SK-N-SH (cell line): ENCODE data around the gene RPS6KA2. TPM values are rescaled to one million over a fixed set of nuclear protein-coding genes. Genes with fewer than 3 reads are reported as not detected.
A peak's percentile ranks its signal among the peaks of the same experiment; 100 is the strongest.

Experiments
- CTCF ChIA-PET: fragments of 300-600, 350-600 bp; formaldehyde crosslinking; extraction: SDS; loops from one replicate; lab custom pipeline; 2021; lab: Yijun Ruan, JAX
- POLR2A ChIA-PET: fragments of 350-600 bp; sonication (Branson Sonifier 250); formaldehyde crosslinking; extraction: SDS; loops from one replicate; lab custom pipeline; 2020; ENCODE audit warnings: antibody characterized with exemption, inconsistent platforms; lab: Yijun Ruan, JAX
- DNase-seq: peaks from one replicate; pipeline ENCODE4 v3.0.0; 2012
- H2AFZ ChIP-seq: fragments of 200-600 bp; sonication (generic); 2 replicates; pipeline ENCODE4 v1.8.1; 2016; ENCODE audit warnings: antibody characterized with exemption, mild to moderate bottlenecking, low read depth
- H3F3A ChIP-seq: fragments of 200-600 bp; sonication (generic); replicated peaks from 2 replicates; pipeline ENCODE3; 2016; ENCODE audit warnings: antibody characterized with exemption, mild to moderate bottlenecking; ENCODE audit not compliant: insufficient read depth
- H3K27ac ChIP-seq, 2 experiments: fragments of 200-500 bp in 1 of 2; fragments of 200-600 bp in 1 of 2; sonication (Bioruptor generic) in 1 of 2; sonication (generic), shearing (Covaris generic) in 1 of 2; 2 replicates each; pipeline versions ENCODE4 v1.5.1 to v1.6.1; 2014 to 2016; ENCODE audit warnings: low read depth in 2 of 2, inconsistent platforms in 1 of 2, low read length in 1 of 2, mild to moderate bottlenecking in 1 of 2, mixed read lengths in 1 of 2
- H3K27me3 ChIP-seq: fragments of 200-600 bp; sonication (generic), shearing (Covaris generic); 2 replicates; pipeline ENCODE4 v1.6.1; 2016; ENCODE audit warnings: mixed run types; ENCODE audit not compliant: insufficient read depth
- H3K36me3 ChIP-seq, 2 experiments: fragments of 200-500 bp in 1 of 2; fragments of 200-600 bp in 1 of 2; sonication (Bioruptor generic) in 1 of 2; sonication (generic) in 1 of 2; replicated peaks in 1 of 2; 2 replicates each; pipeline versions ENCODE3 to v1.5.1; 2014 to 2016; ENCODE audit warnings: low read length in 1 of 2, mild to moderate bottlenecking in 1 of 2; ENCODE audit not compliant: insufficient read depth in 2 of 2, control insufficient read depth in 1 of 2
- H3K4me1 ChIP-seq, 2 experiments: fragments of 200-500 bp in 1 of 2; fragments of 200-600 bp in 1 of 2; sonication (Bioruptor generic) in 1 of 2; sonication (generic), shearing (Covaris generic) in 1 of 2; 2 replicates each; pipeline versions ENCODE4 v1.5.1 to v1.6.1; 2014 to 2016; ENCODE audit warnings: low read depth in 1 of 2, low read length in 1 of 2, mixed run types in 1 of 2; ENCODE audit not compliant: insufficient read depth in 2 of 2, control insufficient read depth in 1 of 2
- H3K4me2 ChIP-seq: fragments of 200-600 bp; sonication (generic), shearing (Covaris generic); 2 replicates; pipeline ENCODE4 v1.6.1; 2017; ENCODE audit warnings: mixed run types
- H3K4me3 ChIP-seq, 2 experiments: fragments of 200-500 bp in 1 of 2; fragments of 200-600 bp in 1 of 2; sonication (Bioruptor generic) in 1 of 2; sonication (generic), shearing (Covaris generic) in 1 of 2; 2 replicates each; pipeline versions ENCODE4 v1.5.1 to v1.8.1; 2014 to 2016; ENCODE audit warnings: low read depth in 2 of 2, inconsistent platforms in 1 of 2, low read length in 1 of 2, mild to moderate bottlenecking in 1 of 2, mixed read lengths in 1 of 2, moderate library complexity in 1 of 2
- H3K79me2 ChIP-seq: fragments of 200-600 bp; sonication (generic); 2 replicates; pipeline ENCODE4 v1.8.1; 2017; ENCODE audit warnings: mild to moderate bottlenecking; ENCODE audit not compliant: insufficient read depth
- H3K9ac ChIP-seq: fragments of 200-600 bp; sonication (generic); 2 replicates; pipeline ENCODE4 v1.6.1; 2017; ENCODE audit warnings: mixed run types
- H3K9me2 ChIP-seq: fragments of 200-600 bp; sonication (generic); 2 replicates; pipeline ENCODE4 v1.6.1; 2017; ENCODE audit warnings: mixed run types
- H3K9me3 ChIP-seq: fragments of 200-600 bp; sonication (generic); 2 replicates; pipeline ENCODE4 v1.6.1; 2017; ENCODE audit warnings: mixed run types, mild to moderate bottlenecking, moderate library complexity
- H4K20me1 ChIP-seq: fragments of 200-600 bp; sonication (generic); 2 replicates; pipeline ENCODE4 v1.6.1; 2017; ENCODE audit warnings: mild to moderate bottlenecking, mixed run types; ENCODE audit not compliant: insufficient read depth
- CHD2 ChIP-seq: fragments of 150-350 bp; IDR thresholded peaks from 2 replicates; pipeline ENCODE4 v1.6.1; 2018; ENCODE audit warnings: low read length; ENCODE audit not compliant: partially characterized antibody
- FOSL2 ChIP-seq: IDR thresholded peaks from 2 replicates; pipeline ENCODE4 v1.4.0; 2012; ENCODE audit warnings: low read depth, mild to moderate bottlenecking, moderate library complexity, borderline replicate concordance
- FOXM1 ChIP-seq: IDR thresholded peaks from 2 replicates; pipeline ENCODE4 v1.4.0; 2012; ENCODE audit warnings: low read depth, mild to moderate bottlenecking
- GABPA ChIP-seq: IDR thresholded peaks from 2 replicates; pipeline ENCODE4 v1.4.0; 2012; ENCODE audit warnings: low read depth, mild to moderate bottlenecking
- GATA2 ChIP-seq: sonication (generic); formaldehyde crosslinking; IDR thresholded peaks from 2 replicates; pipeline ENCODE4 v1.5.0; 2020; ENCODE audit warnings: mild to moderate bottlenecking, missing genetic modification reagents
- JUND ChIP-seq: IDR thresholded peaks from 2 replicates; pipeline ENCODE4 v1.4.0; 2012
- MAX ChIP-seq: IDR thresholded peaks from 2 replicates; pipeline ENCODE4 v1.4.0; 2012; ENCODE audit warnings: low read depth
- MEF2A ChIP-seq: IDR thresholded peaks from 2 replicates; pipeline ENCODE4 v1.4.0; 2012; ENCODE audit warnings: low read depth, borderline replicate concordance
- MXI1 ChIP-seq: IDR thresholded peaks from 2 replicates; pipeline ENCODE4 v1.6.1; 2012; ENCODE audit warnings: mild to moderate bottlenecking, low read depth, low read length, improper control_type of control experiment
- NFIC ChIP-seq: IDR thresholded peaks from 2 replicates; pipeline ENCODE4 v1.4.0; 2012; ENCODE audit warnings: borderline replicate concordance
- POLR2AphosphoS5 ChIP-seq: IDR thresholded peaks from 2 replicates; pipeline ENCODE4 v1.6.1; 2012; ENCODE audit warnings: low read depth, low read length
- RAD21 ChIP-seq: IDR thresholded peaks from 2 replicates; pipeline ENCODE4 v1.6.1; 2012; ENCODE audit warnings: mild to moderate bottlenecking, low read length
- RXRA ChIP-seq: IDR thresholded peaks from 2 replicates; pipeline ENCODE4 v1.4.0; 2012; ENCODE audit warnings: low read depth, mild to moderate bottlenecking, borderline replicate concordance
- SIN3A ChIP-seq: IDR thresholded peaks from 2 replicates; pipeline ENCODE4 v1.6.1; 2012; ENCODE audit warnings: low read depth, mild to moderate bottlenecking, low read length, moderate library complexity, borderline replicate concordance
- SMC3 ChIP-seq: IDR thresholded peaks from 2 replicates; pipeline ENCODE4 v1.6.1; 2012; ENCODE audit warnings: low read depth, low read length, improper control_type of control experiment
- TEAD4 ChIP-seq: IDR thresholded peaks from 2 replicates; pipeline ENCODE4 v1.4.0; 2012; ENCODE audit warnings: mild to moderate bottlenecking, borderline replicate concordance; ENCODE audit not compliant: insufficient read depth
- USF1 ChIP-seq: IDR thresholded peaks from 2 replicates; pipeline ENCODE4 v1.4.0; 2012; ENCODE audit warnings: low read depth, borderline replicate concordance
- ZBTB33 ChIP-seq: IDR thresholded peaks from 2 replicates; pipeline ENCODE4 v1.4.0; 2012; ENCODE audit warnings: low read depth, borderline replicate concordance
- WGBS: methylation state at CpG from one replicate; pipeline ENCODE4 v1.1.6; 2017; ENCODE audit warnings: low lambda C conversion rate; 5-methylcytosine and 5-hydroxymethylcytosine counted together
- polyA plus RNA-seq, 3 experiments: library from polyadenylated mRNA; depleted of rRNA; stranded (reverse); fragments of >200 nt; gene quantifications; 2 replicates each; pipeline ENCODE4 v1.2.3, GENCODE V29; 2012

The RPS6KA2 gene
- polyA plus RNA-seq, 1 of the 3 experiments (the other 2 are of a cell fraction), result 59.5 TPM

- ChIA-PET CTCF (interaction anchor here (0.8 to 1.2 kb wide), 3 partner anchors 12 to 37 kb away, joined by 3 read pairs; no protein-coding TSS in a partner anchor), POLR2A (interaction anchor here (0.9 to 1.2 kb wide), 2 partner anchors 15 to 149 kb away, joined by 3 to 7 read pairs; no protein-coding TSS in a partner anchor)
- Histone ChIP-seq H3K79me2 (no peaks in the 10 kb centered on the region), H3K4me1 (peaks cover 0 to 48% of the 10 kb centered on the region in 2 experiments; a peak in 2 of 4 replicates), H3K36me3 (peaks cover 1 to 36% of the 10 kb centered on the region in 2 experiments), H3F3A (no peaks in the 10 kb centered on the region), H3K4me3 (no peak overlapping the region), H3K9ac (no peak overlapping the region), H3K4me2 (no peak overlapping the region), H3K9me2 (no peaks in the 10 kb centered on the region), H3K27me3 (no peaks in the 10 kb centered on the region), H4K20me1 (no peaks in the 10 kb centered on the region), H2AFZ (no peak overlapping the region), H3K27ac (peak overlapping the region in 1 of 2 experiments; percentile 43; a peak in 1 of 4 replicates), H3K9me3 (no peaks in the 10 kb centered on the region)
- no peak for DNase-seq
- TF ChIP-seq MEF2A, result no peak
- TF ChIP-seq SMC3, result no peak
- no peak for TF ChIP-seq USF1
- no peak for TF ChIP-seq GABPA
- no peak for TF ChIP-seq RAD21
- no peak for TF ChIP-seq NFIC
- no peak for TF ChIP-seq FOXM1
- no peak for TF ChIP-seq MAX
- no peak for TF ChIP-seq GATA2 (CRISPR knock-in tag)
- no peak for TF ChIP-seq CHD2
- no peak for TF ChIP-seq MXI1
- no peak for TF ChIP-seq FOSL2
- TF ChIP-seq POLR2AphosphoS5, result no peak
- no peak for TF ChIP-seq SIN3A
- no peak for TF ChIP-seq TEAD4
- no peak for TF ChIP-seq JUND
- no peak for TF ChIP-seq RXRA
- TF ChIP-seq ZBTB33, result no peak
- 94% methylated on average over 7 of the region's 14 CpGs for WGBS
Observed at GRCh38 chr6:166476061-166476591, 150.9 kb downstream of the RPS6KA2 start.
